IMR-90 (cell line): ENCODE results near the gene PEX11A. TPM values are rescaled to one million over a fixed set of nuclear protein-coding genes. Genes with fewer than 3 reads are reported as not detected.

ENCODE experiments used
- ATAC-seq: fragments of 200-7000 bp; cut with Tn5 transposase; 2 replicates; pipeline ENCODE4 v1.9.1; 2020; ENCODE audit warnings: low read depth, mild to moderate bottlenecking, moderate library complexity
- BruUV-seq: library from RNA; stranded (reverse); fragments of 400-500 nt; replicated peaks from 2 replicates; lab custom pipeline; 2021; lab: Mats Ljungman, UMichigan
- CTCF ChIA-PET: fragments of 300-600 bp; formaldehyde crosslinking; extraction: SDS; loops from one replicate; lab custom pipeline; 2021; ENCODE audit warnings: antibody characterized with exemption; lab: Yijun Ruan, JAX
- POLR2A ChIA-PET: fragments of 300-600 bp; sonication (Branson Sonifier 250); formaldehyde crosslinking; loops from one replicate; lab custom pipeline; 2022; ENCODE audit warnings: antibody characterized with exemption; ENCODE audit not compliant: unreplicated experiment; lab: Charles Lee
- DNase-seq: peaks from one replicate; pipeline ENCODE4 v3.0.0; 2013
- H2AFZ ChIP-seq: replicated peaks from 2 replicates; pipeline ENCODE3; 2013; ENCODE audit warnings: low read length, mild to moderate bottlenecking; ENCODE audit not compliant: poor library complexity
- H2AK5ac ChIP-seq: 2 replicates; pipeline ENCODE4 v1.6.1; 2013; ENCODE audit warnings: low read depth, low read length, inconsistent platforms
- H2AK9ac ChIP-seq: replicated peaks from 2 replicates; pipeline ENCODE3; 2013; ENCODE audit warnings: mild to moderate bottlenecking, low read depth, low read length, moderate library complexity; ENCODE audit not compliant: poor library complexity
- H2BK120ac ChIP-seq: 2 replicates; pipeline ENCODE4 v1.6.1; 2013; ENCODE audit warnings: low read depth, low read length, inconsistent platforms
- H2BK15ac ChIP-seq: 3 replicates; pipeline ENCODE4 v1.6.1; 2013; ENCODE audit warnings: low read depth, low read length, inconsistent platforms
- H2BK20ac ChIP-seq: 2 replicates; pipeline ENCODE4 v1.6.1; 2013; ENCODE audit warnings: low read depth, mild to moderate bottlenecking, inconsistent platforms, low read length, moderate library complexity
- H2BK5ac ChIP-seq: 2 replicates; pipeline ENCODE4 v1.6.1; 2013; ENCODE audit warnings: mild to moderate bottlenecking, low read depth, low read length, inconsistent platforms; ENCODE audit not compliant: poor library complexity, severe bottlenecking
- H3K14ac ChIP-seq: replicated peaks from 2 replicates; pipeline ENCODE4 v1.6.1; 2013; ENCODE audit warnings: low read depth, low read length, inconsistent platforms
- H3K18ac ChIP-seq: 2 replicates; pipeline ENCODE4 v1.6.1; 2013; ENCODE audit warnings: low read depth, low read length, control low read depth
- H3K23ac ChIP-seq: 2 replicates; pipeline ENCODE4 v1.6.1; 2013; ENCODE audit warnings: low read depth, low read length, inconsistent platforms
- H3K27ac ChIP-seq: 2 replicates; pipeline ENCODE4 v1.5.1; 2013; ENCODE audit warnings: mild to moderate bottlenecking, control low read depth, low read length; ENCODE audit not compliant: insufficient read depth
- H3K27me3 ChIP-seq: 2 replicates; pipeline ENCODE4 v1.6.1; 2013; ENCODE audit warnings: low read length; ENCODE audit not compliant: control insufficient read depth, insufficient read depth
- H3K36me3 ChIP-seq: 2 replicates; pipeline ENCODE4 v1.6.1; 2013; ENCODE audit warnings: low read length, mixed read lengths; ENCODE audit not compliant: control insufficient read depth, insufficient read depth
- H3K4ac ChIP-seq: 2 replicates; pipeline ENCODE4 v1.6.1; 2013; ENCODE audit warnings: low read depth, low read length, inconsistent platforms
- H3K4me1 ChIP-seq: 2 replicates; pipeline ENCODE4 v1.6.1; 2013; ENCODE audit warnings: low read length, mixed read lengths; ENCODE audit not compliant: control insufficient read depth, insufficient read depth
- H3K4me2 ChIP-seq: 2 replicates; pipeline ENCODE4 v1.6.1; 2013; ENCODE audit warnings: low read depth, mild to moderate bottlenecking, control low read depth, low read length, moderate library complexity
- H3K4me3 ChIP-seq: 2 replicates; pipeline ENCODE4 v1.5.1; 2013; ENCODE audit warnings: low read depth, mild to moderate bottlenecking, control low read depth, low read length, moderate library complexity; ENCODE audit not compliant: insufficient read depth
- H3K56ac ChIP-seq: 2 replicates; pipeline ENCODE4 v1.6.1; 2013; ENCODE audit warnings: low read length, inconsistent platforms; ENCODE audit not compliant: insufficient read depth; ENCODE audit errors: extremely low read depth
- H3K79me1 ChIP-seq, 2 experiments: 2 replicates each; pipeline ENCODE4 v1.6.1; 2013; ENCODE audit warnings: low read length in 2 of 2, inconsistent platforms in 1 of 2, low read depth in 1 of 2
- H3K9ac ChIP-seq: 2 replicates; pipeline ENCODE4 v1.6.1; 2013; ENCODE audit warnings: low read depth, low read length, control low read depth
- H3K9me1 ChIP-seq: 2 replicates; pipeline ENCODE4 v1.6.1; 2013; ENCODE audit warnings: low read length, inconsistent platforms; ENCODE audit not compliant: insufficient read depth
- H3K9me3 ChIP-seq: 2 replicates; pipeline ENCODE4 v1.6.1; 2013; ENCODE audit warnings: low read length; ENCODE audit not compliant: control insufficient read depth, insufficient read depth
- H4K20me1 ChIP-seq: 2 replicates; pipeline ENCODE4 v1.6.1; 2013; ENCODE audit warnings: low read length, inconsistent platforms; ENCODE audit not compliant: insufficient read depth
- H4K5ac ChIP-seq: 2 replicates; pipeline ENCODE4 v1.6.1; 2013; ENCODE audit warnings: mild to moderate bottlenecking, low read depth, low read length, control low read depth
- H4K8ac ChIP-seq, 2 experiments: 2 replicates each; pipeline ENCODE4 v1.6.1; 2013; ENCODE audit warnings: low read depth in 2 of 2, low read length in 2 of 2, control low read depth in 1 of 2, inconsistent platforms in 1 of 2
- H4K91ac ChIP-seq: 2 replicates; pipeline ENCODE4 v1.6.1; 2013; ENCODE audit warnings: low read depth, low read length, inconsistent platforms; ENCODE audit not compliant: insufficient read depth
- BHLHE40 ChIP-seq: fragments of 150-350 bp; IDR thresholded peaks from 2 replicates; pipeline ENCODE4 v1.6.1; 2016; ENCODE audit warnings: mild to moderate bottlenecking, low read depth, low read length
- CEBPB ChIP-seq: IDR thresholded peaks from 2 replicates; pipeline ENCODE4 v1.6.1; 2012; ENCODE audit warnings: low read depth, low read length, improper control_type of control experiment
- CHD1 ChIP-seq: IDR thresholded peaks from 2 replicates; pipeline ENCODE4 v1.6.1; 2012; ENCODE audit warnings: low read depth, low read length, improper control_type of control experiment
- CTCF ChIP-seq: conservative IDR thresholded peaks from 2 replicates; pipeline ENCODE4 v1.5.1; 2012; ENCODE audit warnings: mild to moderate bottlenecking, low read depth, low read length, improper control_type of control experiment
- ELK1 ChIP-seq: fragments of 150-350 bp; IDR thresholded peaks from 2 replicates; pipeline ENCODE4 v1.6.1; 2016; ENCODE audit warnings: low read depth, mild to moderate bottlenecking, low read length, moderate library complexity, borderline replicate concordance
- FOS ChIP-seq: fragments of 150-350 bp; IDR thresholded peaks from 2 replicates; pipeline ENCODE4 v1.6.1; 2016; ENCODE audit warnings: low read depth, low read length
- MAFK ChIP-seq: IDR thresholded peaks from 2 replicates; pipeline ENCODE4 v1.6.1; 2012; ENCODE audit warnings: low read depth, low read length, improper control_type of control experiment
- MAZ ChIP-seq: IDR thresholded peaks from 2 replicates; pipeline ENCODE4 v1.6.1; 2012; ENCODE audit warnings: low read depth, mild to moderate bottlenecking, low read length, improper control_type of control experiment, moderate library complexity, borderline replicate concordance
- MXI1 ChIP-seq: IDR thresholded peaks from 2 replicates; pipeline ENCODE4 v1.6.1; 2012; ENCODE audit warnings: low read depth, mild to moderate bottlenecking, low read length, moderate library complexity, borderline replicate concordance
- NFE2L2 ChIP-seq: fragments of 150-350 bp; IDR thresholded peaks from 2 replicates; pipeline ENCODE4 v1.6.1; 2016; ENCODE audit warnings: low read depth, mild to moderate bottlenecking, low read length
- POLR2A ChIP-seq: IDR thresholded peaks from 2 replicates; pipeline ENCODE4 v1.6.1; 2012; ENCODE audit warnings: mild to moderate bottlenecking, low read depth, low read length
- RAD21 ChIP-seq: IDR thresholded peaks from 2 replicates; pipeline ENCODE4 v1.6.1; 2012; ENCODE audit warnings: low read length, improper control_type of control experiment
- RCOR1 ChIP-seq: IDR thresholded peaks from 2 replicates; pipeline ENCODE4 v1.6.1; 2012; ENCODE audit warnings: mild to moderate bottlenecking, low read length, improper control_type of control experiment; ENCODE audit not compliant: insufficient replicate concordance
- RFX5 ChIP-seq: IDR thresholded peaks from 2 replicates; pipeline ENCODE4 v1.8.0; 2012; ENCODE audit warnings: low read depth, mild to moderate bottlenecking, low read length, moderate library complexity
- SMC3 ChIP-seq: fragments of 150-350 bp; IDR thresholded peaks from 2 replicates; pipeline ENCODE4 v1.6.1; 2016; ENCODE audit warnings: low read depth, mild to moderate bottlenecking, antibody characterized with exemption, low read length, moderate library complexity
- USF2 ChIP-seq: fragments of 150-350 bp; IDR thresholded peaks from 2 replicates; pipeline ENCODE4 v1.6.1; 2017; ENCODE audit warnings: mild to moderate bottlenecking, antibody characterized with exemption, low read length, low read depth
- WGBS, 2 experiments: methylation state at CpG; one replicate each; pipeline versions ENCODE4 v1.1.5 to v1.1.7; 2013; ENCODE audit warnings: missing lambda C conversion rate in 2 of 2; ENCODE audit not compliant: insufficient read length in 1 of 2; ENCODE audit errors: extremely low coverage in 2 of 2; 5-methylcytosine and 5-hydroxymethylcytosine counted together
- dilution Hi-C: fragments of 300-500 bp; cut with HindIII; formaldehyde crosslinking; loops from one replicate; pipeline ENCODE4 v1.14.3; 2018; ENCODE audit warnings: low sequenced_read_pairs; ENCODE audit not compliant: unreplicated experiment
- in situ Hi-C: fragments of 300-500 bp; cut with MboI; formaldehyde crosslinking; loops from 3 replicates; pipeline ENCODE4 v1.14.3; 2019; ENCODE audit warnings: low sequenced_read_pairs, inconsistent platforms, mixed read lengths
- intact Hi-C: fragments of 100-400 bp; cut with micrococcal nuclease; formaldehyde crosslinking; loops from 2 replicates; pipeline ENCODE4 v1.10.0; 2022
- polyA plus RNA-seq, 3 experiments: library from polyadenylated mRNA; depleted of rRNA; stranded (reverse); fragments of >200 nt; gene quantifications; 2 replicates each; pipeline ENCODE4 v1.2.3, GENCODE V29; 2012; ENCODE audit warnings: low replicate concordance in 1 of 3
- total RNA-seq: library from RNA; depleted of rRNA; stranded (reverse); fragments of >200 nt; gene quantifications from 2 replicates; pipeline ENCODE4 v1.2.3, GENCODE V29; 2012

The PEX11A gene
- total and polyA plus RNA-seq, 2 of the 4 experiments (the other 2 are of a cell fraction) = 4.2 to 10.2 TPM

- dilution Hi-C loops (no loop called here), in situ Hi-C loops (no loop called here), intact Hi-C loops (no loop called here)
- H2AK9ac ChIP-seq = no peak overlapping the region
- BruUV-seq = no TSS peak
- H3K27ac ChIP-seq = no peak overlapping the region
- H3K4me2 ChIP-seq = no peak overlapping the region
- no peaks in the 10 kb centered on the region for H3K9me3 ChIP-seq
- no peak overlapping the region for H2BK20ac ChIP-seq
- POLR2A ChIA-PET = no interaction called here
- no peak overlapping the region for H3K4me3 ChIP-seq
- no peak overlapping the region for H3K23ac ChIP-seq
- no peak overlapping the region for H3K4ac ChIP-seq
- no peak overlapping the region for H2BK5ac ChIP-seq
- no peak overlapping the region for H2AFZ ChIP-seq
- no peak for TF ChIP-seq RCOR1
- TF ChIP-seq BHLHE40 = no peak
- TF ChIP-seq USF2 = no peak
- no peak for TF ChIP-seq NFE2L2
- TF ChIP-seq FOS = no peak
- no peak for TF ChIP-seq CTCF
- TF ChIP-seq ELK1 = no peak
- TF ChIP-seq RAD21 = no peak
- no peak for TF ChIP-seq RFX5
- TF ChIP-seq CHD1 = no peak
- no peak for TF ChIP-seq POLR2A
- no peak for TF ChIP-seq MAZ
- TF ChIP-seq CEBPB = no peak
- no peak for TF ChIP-seq MAFK
- no peak for TF ChIP-seq SMC3
- TF ChIP-seq MXI1 = no peak
- no peak overlapping the region for H2AK5ac ChIP-seq
- no peaks in the 10 kb centered on the region for H3K36me3 ChIP-seq
- H2BK15ac ChIP-seq = no peak overlapping the region
- no peak overlapping the region for H4K91ac ChIP-seq
- no peak overlapping the region for H4K5ac ChIP-seq
- H3K27me3 ChIP-seq = no peaks in the 10 kb centered on the region
- no peak for ATAC-seq
- H3K56ac ChIP-seq = no peak overlapping the region
- H4K8ac ChIP-seq = no peak overlapping the region
- peaks cover 8% of the 10 kb centered on the region; the same call in 1 of the 2 replicates for H4K20me1 ChIP-seq
- 100% methylated on average over 1 of the region's 5 CpGs; no CpG with 5 or more reads in 1 of the 2 experiments for WGBS, 2 experiments
- no peak overlapping the region for H3K9ac ChIP-seq
- peaks cover 14% of the 10 kb centered on the region for H3K9me1 ChIP-seq
- peaks cover 11% of the 10 kb centered on the region for H3K4me1 ChIP-seq
- H3K14ac ChIP-seq = no peak overlapping the region
- no peak overlapping the region for H2BK120ac ChIP-seq
- H3K18ac ChIP-seq = no peak overlapping the region
- no peak for DNase-seq
- CTCF ChIA-PET = interaction anchor here (0.5 to 1.1 kb wide), 2 partner anchors 8 to 13 kb away, joined by 3 read pairs; no protein-coding TSS in a partner anchor
- H3K79me1 ChIP-seq = peaks cover 11 to 30% of the 10 kb centered on the region in 2 experiments
Measured at GRCh38 chr15:89657686-89658200, 32.8 kb downstream of the PEX11A start.
